Sigmoid colon (tissue), 7 donors: Measurements from ENCODE around the gene PLPPR1. TPM values are rescaled to one million over a fixed set of nuclear protein-coding genes. Genes with fewer than 3 reads are reported as not detected.

Experiments
- DNase-seq: peaks from one replicate; pipeline ENCODE4 v3.0.0-alpha.2; 2019
- H3K27ac ChIP-seq, 4 donors: fragments of 200-600 bp; sonication (generic); one replicate each; pipeline ENCODE4 v1.5.1; 2016 to 2019; ENCODE audit warnings: mild to moderate bottlenecking in 1 of 4
- H3K27me3 ChIP-seq, 3 donors: fragments of 200-600 bp; sonication (generic); one replicate each; pipeline ENCODE4 v1.5.1; 2019; ENCODE audit warnings: mild to moderate bottlenecking in 1 of 3
- H3K36me3 ChIP-seq, 4 donors: fragments of 200-600 bp; sonication (generic); one replicate each; pipeline ENCODE4 v1.5.1; 2016 to 2019
- H3K4me1 ChIP-seq, 4 donors: fragments of 200-600 bp; sonication (generic); one replicate each; pipeline ENCODE4 v1.5.1; 2017 to 2019
- H3K4me3 ChIP-seq, 4 donors: fragments of 200-600 bp; sonication (generic); one replicate each; pipeline ENCODE4 v1.5.1; 2017 to 2019; ENCODE audit warnings: mild to moderate bottlenecking in 2 of 4, moderate library complexity in 1 of 4
- H3K9me3 ChIP-seq, 4 donors: fragments of 200-600 bp in 3 of 4; sonication (generic) in 3 of 4; one replicate each; pipeline versions ENCODE4 v1.5.1 to v1.6.1; 2013 to 2019
- CTCF ChIP-seq, 4 experiments: fragments of 450-650 bp in 3 of 4; fragments of 200-600 bp in 1 of 4; IDR thresholded peaks; one replicate each; pipeline ENCODE4 v1.5.1; 2016 to 2019; ENCODE audit warnings: antibody characterized with exemption in 4 of 4, mild to moderate bottlenecking in 3 of 4, moderate library complexity in 2 of 4
- EP300 ChIP-seq, 4 donors: sonication (generic); formaldehyde crosslinking; IDR thresholded peaks; one replicate each; pipeline ENCODE4 v1.6.1; 2017; ENCODE audit warnings: antibody characterized with exemption in 4 of 4
- POLR2A ChIP-seq, 2 donors: fragments of 450-650 bp; IDR thresholded peaks; one replicate each; pipeline ENCODE4 v1.6.1; 2016; ENCODE audit warnings: antibody characterized with exemption in 2 of 2, mild to moderate bottlenecking in 2 of 2, moderate library complexity in 2 of 2
- POLR2AphosphoS5 ChIP-seq, 4 donors: sonication (generic); formaldehyde crosslinking; IDR thresholded peaks; one replicate each; pipeline ENCODE4 v1.6.1; 2017; ENCODE audit warnings: antibody characterized with exemption in 4 of 4
- WGBS, 2 donors: extraction: QIAGEN DNeasy Blood & Tissue Kit; methylation state at CpG; one replicate each; pipeline ENCODE4 v1.1.7; 2013; 5-methylcytosine and 5-hydroxymethylcytosine counted together
- intact Hi-C: fragments of 100-400 bp; cut with DNase I; formaldehyde crosslinking; loops from one replicate; pipeline ENCODE4 v1.15.1; 2023
- polyA plus RNA-seq, 3 donors: library from polyadenylated mRNA; stranded (reverse); fragments of 200-250 nt; gene quantifications; one replicate each; pipeline ENCODE4 v1.2.3, GENCODE V29; 2013
- total RNA-seq, 4 donors: library from RNA; depleted of rRNA; stranded (reverse); fragments of >200 nt; gene quantifications; one replicate each; pipeline ENCODE4 v1.1.0, GENCODE V29; 2016
- donor health status: healthy with polysubstance abuse.
- donor health status: Bipolar disorder and iron deficiency.
- donor health status: healthy.

The PLPPR1 gene
- under 1 TPM in 2 of 4 donors, not detected in 2; 0.16 to 0.81 TPM for total RNA-seq
- under 1 TPM in 2 of 3 donors, not detected in 1; 0.07 to 0.60 TPM for polyA plus RNA-seq

GRCh38 chr9:101028346-101029314 lies at the start of gene PLPPR1:
Gene PLPPR1 (plus strand): TSS chr9:101028727.
- Histone ChIP-seq H3K27me3 (peaks cover 13 to 25% (median 16%) of the 10 kb centered on the region in 3 donors), H3K4me3 (peak within 1 kb of the TSS; percentile 13 to 51 (median 42)), H3K27ac (no peak within 1 kb of the TSS), H3K9me3 (no peaks in the 10 kb centered on the region), H3K4me1 (peaks cover 0 to 16% (median 4%) of the 10 kb centered on the region in 4 donors), H3K36me3 (no peaks in the 10 kb centered on the region)
- 2% methylated on average over 89 of the region's 89 CpGs for WGBS, 2 donors
- TF ChIP-seq CTCF (IDR thresholded peaks at IDR 0.05) (no peak), POLR2AphosphoS5 (IDR thresholded peaks at IDR 0.05) (peak in 1 of 4 donors; percentile 20), POLR2A (IDR thresholded peaks at IDR 0.05) (no peak)
- intact Hi-C loops: no loop called here
- peak; percentile 61 for DNase-seq

- no peak overlapping the region for H3K4me3 ChIP-seq
- intact Hi-C loops: no loop called here
- no peak for TF ChIP-seq POLR2AphosphoS5 (IDR thresholded peaks at IDR 0.05)
- TF ChIP-seq CTCF (IDR thresholded peaks at IDR 0.05): no peak
- TF ChIP-seq POLR2A (IDR thresholded peaks at IDR 0.05): no peak
- no peak for TF ChIP-seq EP300 (IDR thresholded peaks at IDR 0.05)
- 0 to 34% methylated on average over 1 of the region's 1 CpG for WGBS, 2 donors
- H3K27ac ChIP-seq: no peak overlapping the region
- DNase-seq: no peak
- no peaks in the 10 kb centered on the region for H3K9me3 ChIP-seq
- H3K4me1 ChIP-seq: no peaks in the 10 kb centered on the region
- H3K36me3 ChIP-seq: no peaks in the 10 kb centered on the region
- H3K27me3 ChIP-seq: no peaks in the 10 kb centered on the region
Observed at GRCh38 chr9:100989731-100990130, 38.8 kb upstream of the PLPPR1 start.

GRCh38 chr9:100990605-100991381 lies 37.7 kb upstream of the PLPPR1 start:
- Histone ChIP-seq H3K27ac (no peak overlapping the region), H3K4me3 (no peak overlapping the region), H3K9me3 (no peaks in the 10 kb centered on the region), H3K27me3 (no peaks in the 10 kb centered on the region), H3K4me1 (no peaks in the 10 kb centered on the region), H3K36me3 (no peaks in the 10 kb centered on the region)
- TF ChIP-seq POLR2AphosphoS5 (IDR thresholded peaks at IDR 0.05): no peak
- no peak for TF ChIP-seq CTCF (IDR thresholded peaks at IDR 0.05)
- TF ChIP-seq POLR2A (IDR thresholded peaks at IDR 0.05): no peak
- no peak for TF ChIP-seq EP300 (IDR thresholded peaks at IDR 0.05)
- DNase-seq: no peak
- intact Hi-C loops: no loop called here
- WGBS, 2 donors: 0 to 11% methylated on average over 1 of the region's 1 CpG

- Histone ChIP-seq H3K4me1 (no peaks in the 10 kb centered on the region), H3K27me3 (no peaks in the 10 kb centered on the region), H3K9me3 (no peaks in the 10 kb centered on the region), H3K4me3 (no peak overlapping the region), H3K36me3 (no peaks in the 10 kb centered on the region), H3K27ac (no peak overlapping the region)
- DNase-seq: no peak
- intact Hi-C loops: no loop called here
- TF ChIP-seq CTCF (IDR thresholded peaks at IDR 0.05) (no peak), POLR2AphosphoS5 (IDR thresholded peaks at IDR 0.05) (no peak), POLR2A (IDR thresholded peaks at IDR 0.05) (no peak), EP300 (IDR thresholded peaks at IDR 0.05) (no peak)
- 94 to 95% methylated on average over 1 of the region's 1 CpG for WGBS, 2 donors
Observed at GRCh38 chr9:100992632-100993031, 35.9 kb upstream of the PLPPR1 start.
